H1 (cell line): ENCODE data around the gene MEIS3. TPM values are rescaled to one million over a fixed set of nuclear protein-coding genes. Genes with fewer than 3 reads are reported as not detected.

Source experiments
- CTCF ChIA-PET: fragments of 300-600 bp; sonication (Branson Sonifier 250); formaldehyde crosslinking; loops from one replicate; lab custom pipeline; 2021; ENCODE audit not compliant: partially characterized antibody; lab: Charles Lee
- POLR2A ChIA-PET: fragments of 300-600 bp; sonication (Branson Sonifier 250); formaldehyde crosslinking; loops from one replicate; lab custom pipeline; 2021; ENCODE audit warnings: inconsistent platforms; ENCODE audit not compliant: partially characterized antibody; lab: Charles Lee
- DNase-seq, 2 experiments: peaks; one replicate each; pipeline versions ENCODE4 v3.0.0 to v3.0.0-alpha.2; 2010 to 2022; ENCODE audit warnings: low spot score in 2 of 2, low read depth in 1 of 2, mixed read lengths in 1 of 2
- FAIRE-seq: peaks from 2 replicates; lab custom pipeline; 2011; peaks lifted over from hg19 to GRCh38; lab: Jason Lieb, UNC
- H2AFZ ChIP-seq: 2 replicates; pipeline ENCODE4 v1.8.1; 2012; ENCODE audit warnings: low read length, inconsistent platforms
- H2AK5ac ChIP-seq: 2 replicates; pipeline ENCODE4 v1.6.1; 2013; ENCODE audit warnings: low read depth, low read length
- H2BK120ac ChIP-seq: replicated peaks from 2 replicates; pipeline ENCODE3; 2013; ENCODE audit warnings: low read depth, low read length, inconsistent platforms
- H2BK12ac ChIP-seq: 2 replicates; pipeline ENCODE4 v1.6.1; 2013; ENCODE audit warnings: low read depth, low read length
- H2BK15ac ChIP-seq: 2 replicates; pipeline ENCODE4 v1.6.1; 2013; ENCODE audit warnings: low read length
- H2BK20ac ChIP-seq: 2 replicates; pipeline ENCODE4 v1.6.1; 2013; ENCODE audit warnings: low read length
- H2BK5ac ChIP-seq: 2 replicates; pipeline ENCODE4 v1.6.1; 2013; ENCODE audit warnings: low read depth, low read length
- H3K14ac ChIP-seq: 2 replicates; pipeline ENCODE4 v1.6.1; 2013; ENCODE audit warnings: inconsistent platforms; ENCODE audit not compliant: insufficient read length
- H3K18ac ChIP-seq: 2 replicates; pipeline ENCODE4 v1.6.1; 2013; ENCODE audit warnings: low read length; ENCODE audit errors: extremely low read depth
- H3K23ac ChIP-seq: 2 replicates; pipeline ENCODE4 v1.6.1; 2013; ENCODE audit warnings: inconsistent platforms; ENCODE audit not compliant: insufficient read length
- H3K23me2 ChIP-seq: 2 replicates; pipeline ENCODE4 v1.6.1; 2013; ENCODE audit warnings: low read depth, low read length
- H3K27ac ChIP-seq: 2 replicates; pipeline ENCODE4 v1.6.1; 2011; ENCODE audit warnings: low read depth, low read length, inconsistent platforms
- H3K27me3 ChIP-seq, 4 experiments: replicated peaks in 1 of 4; 1 replicate in 1 of 4; 2 replicates in 3 of 4; pipeline versions ENCODE4 v1.6.1 to v1.8.1; 2011 to 2013; ENCODE audit warnings: low read length in 3 of 4, mild to moderate bottlenecking in 3 of 4, inconsistent platforms in 2 of 4, mixed read lengths in 2 of 4, moderate library complexity in 1 of 4; ENCODE audit not compliant: control insufficient read depth in 3 of 4, insufficient read depth in 3 of 4; ENCODE audit errors: extremely low read depth in 1 of 4
- H3K36me3 ChIP-seq, 4 experiments: 2 replicates each; pipeline versions ENCODE4 v1.6.1 to v1.8.1; 2011 to 2013; ENCODE audit warnings: mild to moderate bottlenecking in 4 of 4, low read length in 3 of 4, moderate library complexity in 2 of 4, control low read depth in 1 of 4, inconsistent platforms in 1 of 4; ENCODE audit not compliant: insufficient read depth in 4 of 4, control insufficient read depth in 2 of 4
- H3K4ac ChIP-seq: replicated peaks from 2 replicates; pipeline ENCODE3; 2013; ENCODE audit warnings: low read length, low read depth, mixed read lengths, inconsistent platforms; ENCODE audit not compliant: insufficient read length
- H3K4me1 ChIP-seq, 4 experiments: replicated peaks in 1 of 4; 1 replicate in 1 of 4; 2 replicates in 3 of 4; pipeline versions ENCODE4 v1.6.1 to v1.8.1; 2011 to 2013; ENCODE audit warnings: low read length in 3 of 4, inconsistent platforms in 2 of 4, mixed read lengths in 1 of 4; ENCODE audit not compliant: insufficient read depth in 4 of 4, control insufficient read depth in 3 of 4
- H3K4me2 ChIP-seq, 2 experiments: 2 replicates each; pipeline versions ENCODE4 v1.6.1 to v1.8.1; 2011 to 2013; ENCODE audit warnings: low read depth in 2 of 2, low read length in 2 of 2, control low read depth in 1 of 2, inconsistent platforms in 1 of 2, mild to moderate bottlenecking in 1 of 2; ENCODE audit not compliant: insufficient read depth in 1 of 2
- H3K4me3 ChIP-seq, 4 experiments: fragments of 200-600, 300-600 bp in 1 of 4; sonication (generic), shearing (Covaris generic), sonication (Bioruptor Twin) in 1 of 4; 2 replicates each; pipeline versions ENCODE4 v1.5.1 to v1.8.1; 2011 to 2016; ENCODE audit warnings: low read length in 4 of 4, low read depth in 3 of 4, control low read depth in 2 of 4, inconsistent platforms in 2 of 4, mild to moderate bottlenecking in 2 of 4, mixed read lengths in 1 of 4, moderate library complexity in 1 of 4; ENCODE audit not compliant: insufficient read depth in 2 of 4; ENCODE audit errors: extremely low read depth in 1 of 4
- H3K56ac ChIP-seq: replicated peaks from 2 replicates; pipeline ENCODE3; 2013; ENCODE audit warnings: low read depth, mild to moderate bottlenecking, mixed read lengths, low read length, inconsistent platforms; ENCODE audit not compliant: insufficient read length
- H3K79me1 ChIP-seq: 2 replicates; pipeline ENCODE4 v1.6.1; 2013; ENCODE audit warnings: low read depth, low read length, control low read depth
- H3K79me2 ChIP-seq, 2 experiments: 2 replicates each; pipeline versions ENCODE4 v1.6.1 to v1.8.1; 2012 to 2013; ENCODE audit warnings: low read length in 2 of 2, mild to moderate bottlenecking in 2 of 2, inconsistent platforms in 1 of 2; ENCODE audit not compliant: insufficient read depth in 2 of 2, control insufficient read depth in 1 of 2
- H3K9ac ChIP-seq, 4 experiments: replicated peaks in 1 of 4; 1 replicate in 1 of 4; 2 replicates in 3 of 4; pipeline versions ENCODE4 v1.6.1 to v1.8.1; 2011 to 2013; ENCODE audit warnings: low read depth in 3 of 4, low read length in 3 of 4, control low read depth in 2 of 4, mild to moderate bottlenecking in 2 of 4, moderate library complexity in 2 of 4, inconsistent platforms in 1 of 4; ENCODE audit errors: extremely low read depth in 1 of 4
- H3K9me3 ChIP-seq, 2 experiments: 2 replicates each; pipeline versions ENCODE4 v1.6.1 to v1.8.1; 2012 to 2013; ENCODE audit warnings: mild to moderate bottlenecking in 2 of 2, moderate library complexity in 2 of 2, control low read depth in 1 of 2, inconsistent platforms in 1 of 2, low read depth in 1 of 2, low read length in 1 of 2, mixed read lengths in 1 of 2; ENCODE audit not compliant: insufficient read depth in 2 of 2
- H4K20me1 ChIP-seq, 2 experiments: replicated peaks in 1 of 2; 2 replicates each; pipeline versions ENCODE3 to v1.8.1; 2011 to 2013; ENCODE audit warnings: inconsistent platforms in 2 of 2, low read length in 2 of 2, mild to moderate bottlenecking in 1 of 2; ENCODE audit not compliant: insufficient read depth in 2 of 2, control insufficient read depth in 1 of 2
- H4K5ac ChIP-seq: 2 replicates; pipeline ENCODE4 v1.6.1; 2013; ENCODE audit warnings: low read length, low read depth, mixed read lengths, inconsistent platforms; ENCODE audit not compliant: insufficient read length
- H4K8ac ChIP-seq: 2 replicates; pipeline ENCODE4 v1.8.0; 2013; ENCODE audit warnings: mild to moderate bottlenecking, moderate library complexity, low read length, inconsistent platforms; ENCODE audit not compliant: insufficient read depth; ENCODE audit errors: extremely low read depth
- H4K91ac ChIP-seq: replicated peaks from 2 replicates; pipeline ENCODE3; 2013; ENCODE audit warnings: low read length, mixed read lengths, inconsistent platforms; ENCODE audit not compliant: insufficient read length
- ATF3 ChIP-seq: IDR thresholded peaks from 2 replicates; pipeline ENCODE4 v1.6.1; 2011; ENCODE audit warnings: low read depth, mild to moderate bottlenecking, low read length; ENCODE audit not compliant: insufficient read depth
- CHD1 ChIP-seq: IDR thresholded peaks from 2 replicates; pipeline ENCODE4 v1.6.1; 2012; ENCODE audit warnings: low read depth, low read length, improper control_type of control experiment
- E2F6 ChIP-seq: IDR thresholded peaks from 2 replicates; pipeline ENCODE4 v1.6.1; 2012; ENCODE audit warnings: inconsistent platforms
- GABPA ChIP-seq: IDR thresholded peaks from 2 replicates; pipeline ENCODE4 v1.6.1; 2011; ENCODE audit warnings: mild to moderate bottlenecking, low read length, moderate library complexity, borderline replicate concordance; ENCODE audit not compliant: insufficient read depth
- KDM4A ChIP-seq: IDR thresholded peaks from one replicate; pipeline ENCODE4 v1.7.1; 2012; ENCODE audit warnings: low read depth, mild to moderate bottlenecking, moderate library complexity, low read length, inconsistent platforms; ENCODE audit not compliant: severe bottlenecking
- MAX ChIP-seq: IDR thresholded peaks from 2 replicates; pipeline ENCODE4 v1.6.1; 2012; ENCODE audit warnings: inconsistent platforms
- RAD21 ChIP-seq, 2 experiments: IDR thresholded peaks in 1 of 2; conservative IDR thresholded peaks in 1 of 2; 2 replicates each; pipeline ENCODE4 v1.6.1; 2011; ENCODE audit warnings: low read depth in 2 of 2, low read length in 2 of 2, improper control_type of control experiment in 1 of 2, inconsistent platforms in 1 of 2, mild to moderate bottlenecking in 1 of 2, moderate library complexity in 1 of 2
- RFX5 ChIP-seq: IDR thresholded peaks from 2 replicates; pipeline ENCODE4 v1.6.1; 2011; ENCODE audit warnings: low read depth, low read length, improper control_type of control experiment, borderline replicate concordance
- RXRA ChIP-seq: IDR thresholded peaks from 2 replicates; pipeline ENCODE4 v1.6.1; 2011; ENCODE audit warnings: low read depth, mild to moderate bottlenecking, low read length, moderate library complexity; ENCODE audit not compliant: insufficient read depth
- SRF ChIP-seq: IDR thresholded peaks from 2 replicates; pipeline ENCODE4 v1.6.1; 2011; ENCODE audit warnings: mild to moderate bottlenecking, low read depth, low read length, moderate library complexity
- WGBS, 2 experiments: shearing (Covaris generic) in 1 of 2; methylation state at CpG; one replicate each; pipeline versions ENCODE4 v1.1.6 to v1.1.7; 2013 to 2015; ENCODE audit warnings: low lambda C conversion rate in 2 of 2, mixed read lengths in 2 of 2, inconsistent platforms in 1 of 2, low coverage in 1 of 2, missing lambda C conversion rate in 1 of 2; ENCODE audit not compliant: insufficient replicate concordance in 2 of 2, insufficient coverage in 1 of 2, insufficient read length in 1 of 2; ENCODE audit errors: extremely low coverage in 1 of 2, missing lambda C conversion rate in 1 of 2; 5-methylcytosine and 5-hydroxymethylcytosine counted together
- polyA plus RNA-seq, 7 experiments: library from polyadenylated mRNA; depleted of rRNA in 3 of 7; stranded (reverse) in 5 of 7; unstranded in 2 of 7; fragments of >200 nt in 5 of 7; fragments of 200-250 nt in 2 of 7; gene quantifications; 1 replicate in 5 of 7; 2 replicates in 1 of 7; 4 replicates in 1 of 7; pipeline versions ENCODE4 v1.2.1 to v1.2.3, GENCODE V29; 2011 to 2013; ENCODE audit warnings: missing spikeins in 2 of 7, mixed read lengths in 2 of 7
- total RNA-seq: library from RNA; stranded (reverse); fragmentation: NEBNext Ultra II Directional; extraction: Animal tissue kit (Norgen Biotek cat#: 25700); gene quantifications from 2 replicates; pipeline ENCODE4 v1.2.1, GENCODE V29; 2021
- TF ChIP-seq, protein P1 (sequence below): IDR thresholded peaks from 2 replicates; pipeline ENCODE4 v1.6.1; 2011; ENCODE audit warnings: low read length, improper control_type of control experiment

The MEIS3 gene
- total and polyA plus RNA-seq, 2 of the 8 experiments (the other 6 are each of a cell fraction or from before 2014, with no cell fraction given) = 24.5 to 28.2 TPM

- Histone ChIP-seq H3K36me3 (peaks cover 32 to 72% (median 62%) of the 10 kb centered on the region in 4 experiments), H3K4me1 (no peaks in the 10 kb centered on the region)
- POLR2A ChIA-PET = interaction anchor here (1.4 to 3.0 kb wide), 3 partner anchors 8 to 24 kb away, joined by 3 to 12 read pairs (median 6); no protein-coding TSS in a partner anchor
- TF ChIP-seq CHD1 (no peak), MAX (no peak), ATF3 (no peak), E2F6 (no peak), SRF (no peak), RXRA (no peak), KDM4A (no peak), RFX5 (no peak), RAD21 (IDR thresholded peaks at IDR 0.05 in 1 of 2, conservative IDR thresholded peaks at IDR 0.05 in 1 of 2; ENCODE audit: low read depth in 2 of 2, low read length in 2 of 2) (no peak), GABPA (no peak)
- TF ChIP-seq, protein P1, sequence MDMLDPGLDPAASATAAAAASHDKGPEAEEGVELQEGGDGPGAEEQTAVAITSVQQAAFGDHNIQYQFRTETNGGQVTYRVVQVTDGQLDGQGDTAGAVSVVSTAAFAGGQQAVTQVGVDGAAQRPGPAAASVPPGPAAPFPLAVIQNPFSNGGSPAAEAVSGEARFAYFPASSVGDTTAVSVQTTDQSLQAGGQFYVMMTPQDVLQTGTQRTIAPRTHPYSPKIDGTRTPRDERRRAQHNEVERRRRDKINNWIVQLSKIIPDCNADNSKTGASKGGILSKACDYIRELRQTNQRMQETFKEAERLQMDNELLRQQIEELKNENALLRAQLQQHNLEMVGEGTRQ = no peak
Measured at GRCh38 chr19:47372603-47373002, 46.7 kb downstream of the MEIS3 start.

More at GRCh38 chr19:47372603-47373002, 46.7 kb downstream of the MEIS3 start:
- H3K18ac ChIP-seq = no peak overlapping the region
- H4K20me1 ChIP-seq = peaks cover 1 to 23% of the 10 kb centered on the region in 2 experiments
- no peaks in the 10 kb centered on the region for H3K79me2 ChIP-seq
- no peak overlapping the region for H4K5ac ChIP-seq
- no peak overlapping the region for H3K56ac ChIP-seq
- no peak overlapping the region for H3K4ac ChIP-seq
- H2BK20ac ChIP-seq = no peak overlapping the region
- H3K27me3 ChIP-seq = no peaks in the 10 kb centered on the region
- H3K23ac ChIP-seq = no peak overlapping the region
- H2AFZ ChIP-seq = no peak overlapping the region
- H2AK5ac ChIP-seq = no peak overlapping the region
- no peak overlapping the region for H4K91ac ChIP-seq
- H3K4me2 ChIP-seq = no peak overlapping the region
- no peak overlapping the region for H3K4me3 ChIP-seq
- H3K79me1 ChIP-seq = no peaks in the 10 kb centered on the region; the same call in 1 of the 2 replicates
- no peak for FAIRE-seq
- H3K23me2 ChIP-seq = no peaks in the 10 kb centered on the region
- no peak overlapping the region for H2BK120ac ChIP-seq
- no peak overlapping the region for H2BK15ac ChIP-seq
- no peak overlapping the region for H2BK12ac ChIP-seq
- no peak overlapping the region for H4K8ac ChIP-seq
- WGBS, 2 experiments = 100% methylated on average over 12 of the region's 22 CpGs; no CpG with 5 or more reads in 1 of the 2 experiments
- no peak overlapping the region for H3K9ac ChIP-seq
- H3K9me3 ChIP-seq = no peaks in the 10 kb centered on the region
- DNase-seq = no peak
- no peak overlapping the region for H3K14ac ChIP-seq
- CTCF ChIA-PET = no interaction called here
- no peak overlapping the region for H3K27ac ChIP-seq
- no peak overlapping the region; the same call in 1 of the 2 replicates for H2BK5ac ChIP-seq
